CD4-positive, alpha-beta T cell treated with Interleukin-17A for 4 hours (primary cell): ENCODE data around the gene PREX1.

Source experiments
- DNase-seq: peaks from one replicate; pipeline ENCODE4 v3.0.0-alpha.2; 2020; ENCODE audit warnings: mixed read lengths

The PREX1 gene

DNA sequence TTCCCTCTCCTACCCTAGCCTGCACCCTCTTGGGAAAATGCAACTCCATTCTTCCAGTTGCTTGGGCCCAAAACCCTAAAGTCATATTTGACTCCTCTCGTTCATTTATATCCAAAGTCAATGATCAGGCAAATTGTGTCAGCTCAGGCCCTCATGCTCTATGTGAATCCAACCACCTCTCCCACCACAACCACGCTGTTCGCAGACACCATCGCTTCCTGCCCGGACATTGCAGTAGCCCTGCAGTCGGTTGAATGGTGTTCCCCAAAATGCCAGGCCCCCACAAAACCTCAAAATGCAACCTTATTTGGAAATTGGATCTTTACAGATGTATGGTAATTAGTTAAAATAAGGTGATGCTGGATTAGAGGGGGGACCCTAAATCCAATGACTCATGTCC lies 98.3 kb downstream of the PREX1 start:
- DNase-seq = no peak

DNA sequence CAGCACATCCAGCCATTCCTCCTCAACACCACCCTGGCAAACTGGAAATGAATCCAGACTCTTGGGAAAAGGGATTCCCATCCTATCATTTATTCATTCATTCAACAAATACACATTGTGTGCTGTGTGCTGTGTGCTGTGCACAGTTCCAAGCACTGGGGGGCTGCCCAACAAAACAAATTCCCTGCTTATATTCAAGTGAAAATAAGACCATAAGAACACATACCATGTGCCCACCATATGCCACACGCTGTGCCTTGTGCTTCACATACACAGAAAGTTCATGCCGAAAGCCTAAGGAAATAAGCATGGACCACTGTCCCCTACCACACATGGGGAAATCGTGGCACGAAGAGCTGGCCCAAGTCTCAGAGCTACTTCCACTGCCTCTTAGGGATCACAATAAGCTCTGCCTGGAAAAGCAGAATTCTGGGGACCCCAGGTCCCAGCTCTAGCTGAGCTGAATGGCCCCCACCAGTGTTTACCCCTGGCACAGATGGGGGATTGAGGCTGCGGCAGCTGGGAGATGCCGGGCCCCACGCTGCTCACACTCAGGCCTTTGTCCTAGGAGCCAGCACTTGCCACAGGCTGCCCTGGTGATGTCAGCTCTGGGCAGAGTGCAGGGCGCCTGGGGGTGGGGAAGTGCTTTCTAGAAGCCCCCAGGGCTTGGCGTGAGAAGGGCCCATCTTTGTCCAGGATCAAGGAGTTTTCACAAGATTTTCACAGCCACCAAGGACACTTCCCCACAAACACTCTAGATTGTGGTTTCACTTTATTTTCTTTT lies 99.6 kb downstream of the PREX1 start:
- DNase-seq = no peak

DNA sequence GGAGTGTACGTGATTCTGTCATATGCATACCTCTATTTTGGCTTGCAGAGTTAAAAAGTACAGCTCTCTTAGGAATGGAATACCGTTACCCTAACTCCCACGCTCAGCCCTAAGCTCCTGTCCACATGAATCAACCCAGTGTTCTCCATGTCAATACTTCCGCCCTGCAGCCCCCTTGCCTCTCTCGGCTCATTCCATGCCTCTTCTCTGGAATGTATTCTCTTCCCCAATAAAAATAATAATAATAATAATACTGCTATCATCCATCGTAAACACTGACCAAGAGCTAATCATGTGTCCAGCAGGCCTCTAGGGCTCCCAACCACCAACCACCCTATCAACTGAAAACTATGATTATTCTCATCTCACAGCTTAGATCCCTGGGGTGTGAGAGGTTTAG lies 100.6 kb downstream of the PREX1 start:
- DNase-seq = no peak

DNA sequence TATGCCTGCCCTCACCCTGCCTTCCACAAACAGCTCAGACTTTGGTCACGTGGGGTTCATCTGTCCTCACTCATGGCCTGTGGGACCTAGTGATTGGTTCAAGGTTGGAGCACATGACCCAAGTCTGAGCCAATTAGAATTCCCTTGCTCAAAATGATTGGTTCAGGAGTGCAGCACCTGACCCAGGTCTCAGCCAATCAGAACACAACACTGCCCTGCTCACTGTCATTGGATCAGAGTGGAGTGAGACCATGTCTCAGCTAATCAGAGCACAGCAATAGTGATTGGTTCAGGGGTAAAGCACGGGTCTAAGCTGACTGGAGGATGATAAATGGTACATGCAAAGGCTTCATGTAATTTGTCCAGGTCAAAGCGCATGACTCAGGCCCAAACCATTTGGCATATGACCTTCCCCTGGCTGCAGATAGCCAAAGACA lies 102.2 kb downstream of the PREX1 start:
- no peak for DNase-seq

DNA sequence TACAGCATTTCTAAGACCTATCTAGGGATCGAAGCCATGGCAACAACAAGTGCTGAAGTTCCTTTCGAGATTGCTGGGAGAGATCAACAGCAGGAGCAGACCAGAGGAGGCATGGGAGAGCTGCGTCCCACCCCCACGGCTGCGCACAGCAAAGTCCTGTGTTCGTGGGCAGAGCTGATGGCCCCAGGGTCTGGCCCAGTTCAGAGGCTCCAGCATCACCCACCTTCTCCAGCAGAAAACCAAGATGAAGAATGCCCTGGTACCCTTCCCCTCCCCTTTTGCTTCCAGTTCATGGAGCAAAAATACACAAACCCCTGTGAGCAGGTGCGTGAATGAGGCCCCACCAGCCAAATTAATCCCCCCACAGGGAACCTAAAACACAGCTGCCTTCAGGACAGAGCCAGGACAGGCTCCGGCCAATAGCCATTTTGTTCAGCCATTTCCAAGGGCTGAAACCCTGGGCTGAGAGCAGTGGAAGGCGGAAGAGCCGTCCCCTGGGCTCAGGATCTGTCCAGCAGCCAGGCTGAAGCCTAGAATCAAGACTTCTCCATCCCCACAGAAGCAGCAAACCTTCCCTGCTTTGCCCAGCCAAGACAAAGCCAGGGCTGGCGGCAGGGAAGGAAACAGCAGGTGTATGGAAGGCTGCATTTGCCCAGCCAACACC lies 102.8 kb downstream of the PREX1 start:
- no peak for DNase-seq

DNA sequence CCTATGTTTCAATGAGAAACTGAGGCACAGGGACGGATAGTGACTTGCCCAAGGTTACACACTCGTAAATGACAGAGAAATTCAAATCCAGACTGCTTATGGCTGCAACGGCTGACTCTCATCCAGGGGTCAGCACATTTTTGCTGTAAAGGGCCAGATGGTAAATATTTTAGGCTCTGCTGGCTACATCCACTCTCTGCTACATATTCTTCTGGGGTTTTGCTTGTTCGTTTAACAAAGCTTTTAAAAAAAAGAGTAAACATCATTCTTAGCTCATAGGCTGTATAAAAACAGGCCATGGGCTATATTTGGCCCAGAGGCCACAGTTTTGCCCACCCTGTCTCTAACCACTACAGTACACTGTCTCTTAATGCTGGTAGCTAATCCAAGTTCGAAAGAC lies 103.4 kb downstream of the PREX1 start:
- DNase-seq = no peak

DNA sequence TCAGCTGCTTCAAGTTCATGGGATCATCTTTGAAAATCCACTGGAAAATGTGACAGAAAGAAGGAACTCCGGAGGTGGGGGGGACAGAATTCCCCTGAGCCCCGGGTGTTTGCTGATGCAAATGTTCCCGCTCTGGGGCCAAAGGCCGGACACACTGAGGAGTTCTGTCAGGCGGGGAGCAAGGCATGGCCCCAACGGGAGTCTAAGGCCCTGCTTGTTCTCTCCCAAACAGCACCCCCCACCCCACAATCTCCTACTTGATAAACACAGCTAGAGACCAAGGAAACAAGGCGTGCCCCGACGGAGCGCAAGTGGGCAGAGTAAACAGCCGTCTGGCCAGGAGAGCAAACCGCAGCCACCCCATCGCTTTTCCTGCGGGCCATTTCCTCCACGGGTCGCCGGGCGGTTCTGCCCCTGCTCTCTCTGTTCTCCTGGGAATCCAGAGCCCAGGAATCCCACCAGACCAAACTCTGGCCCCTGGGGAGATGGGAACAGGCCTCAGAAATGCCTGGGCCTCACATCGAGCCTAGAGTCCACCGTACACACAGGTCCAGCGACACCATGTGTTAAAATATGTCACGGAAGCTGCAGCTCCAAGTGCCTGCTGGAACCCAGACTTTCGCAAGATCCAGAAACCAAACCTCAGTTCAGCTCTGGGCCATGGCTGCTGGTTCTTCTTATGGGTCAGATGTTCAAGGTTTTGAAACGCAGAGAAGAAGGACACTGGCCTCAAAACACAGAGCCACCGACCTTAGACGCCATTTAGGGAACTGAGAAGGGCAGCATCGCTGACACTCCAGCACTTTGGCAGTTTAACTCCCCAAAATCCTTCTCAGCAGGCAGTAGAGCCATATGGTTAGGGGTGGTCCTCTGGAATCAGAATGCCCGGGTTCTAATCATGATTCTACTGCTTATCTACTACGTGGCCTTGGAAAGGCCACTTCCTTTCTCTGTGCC lies 104.2 kb downstream of the PREX1 start:
- no peak for DNase-seq

DNA sequence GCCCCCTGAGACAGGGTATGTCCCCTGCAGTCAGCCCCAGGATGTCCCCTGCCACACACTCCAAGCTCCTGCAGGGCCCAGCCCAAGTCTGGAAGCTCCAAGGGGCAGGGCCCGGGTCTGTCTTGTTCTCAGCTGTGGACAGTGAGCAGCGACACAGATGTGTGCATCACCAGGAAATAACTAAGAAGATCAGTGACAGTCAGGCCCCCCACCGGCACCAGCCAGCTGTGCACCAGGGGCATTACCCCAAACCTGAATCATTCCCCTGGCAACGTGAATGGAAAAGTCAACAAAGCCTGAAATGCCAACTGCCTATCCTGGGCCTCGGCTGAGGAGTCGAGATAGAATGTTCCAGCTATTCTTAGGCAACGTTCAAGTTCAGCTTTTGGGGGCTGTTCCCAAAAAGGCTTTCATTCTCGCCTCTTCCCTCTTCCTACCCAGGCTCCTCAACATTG lies 105.0 kb downstream of the PREX1 start:
- no peak for DNase-seq

DNA sequence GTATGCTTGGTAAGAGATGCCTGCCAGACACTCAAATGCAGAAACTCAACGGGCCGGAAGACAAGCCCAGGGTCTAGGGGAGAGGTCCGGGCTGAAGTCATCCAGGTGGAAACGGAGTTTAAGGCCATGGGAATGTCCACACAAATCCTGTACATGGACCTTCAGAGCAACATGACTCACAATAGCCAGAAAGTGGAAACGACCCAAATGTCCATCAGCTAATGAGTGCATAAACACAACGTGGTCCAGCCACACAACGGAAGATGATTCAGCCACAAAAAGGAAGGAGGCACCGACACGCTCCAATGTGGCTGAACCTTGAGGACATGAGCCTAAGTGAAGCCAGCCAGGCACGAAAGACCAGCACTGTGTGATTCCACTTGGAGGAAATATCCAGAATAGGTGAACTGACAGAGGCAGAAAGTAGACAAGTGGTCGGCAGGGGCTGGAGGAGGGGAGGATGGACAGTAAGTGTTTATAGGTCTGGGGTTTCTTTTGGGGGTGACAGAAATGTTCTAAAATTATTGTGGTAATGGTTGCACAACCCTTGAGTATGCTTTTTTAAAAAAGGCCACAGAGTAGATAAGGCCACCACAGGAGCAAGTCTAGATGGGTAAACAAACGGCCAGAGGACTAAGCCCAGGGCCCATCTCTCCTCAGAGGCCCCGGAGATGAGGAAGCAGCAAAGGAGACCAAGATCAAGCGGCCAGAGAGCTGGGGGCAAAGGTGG lies 105.6 kb downstream of the PREX1 start:
- no peak for DNase-seq

DNA sequence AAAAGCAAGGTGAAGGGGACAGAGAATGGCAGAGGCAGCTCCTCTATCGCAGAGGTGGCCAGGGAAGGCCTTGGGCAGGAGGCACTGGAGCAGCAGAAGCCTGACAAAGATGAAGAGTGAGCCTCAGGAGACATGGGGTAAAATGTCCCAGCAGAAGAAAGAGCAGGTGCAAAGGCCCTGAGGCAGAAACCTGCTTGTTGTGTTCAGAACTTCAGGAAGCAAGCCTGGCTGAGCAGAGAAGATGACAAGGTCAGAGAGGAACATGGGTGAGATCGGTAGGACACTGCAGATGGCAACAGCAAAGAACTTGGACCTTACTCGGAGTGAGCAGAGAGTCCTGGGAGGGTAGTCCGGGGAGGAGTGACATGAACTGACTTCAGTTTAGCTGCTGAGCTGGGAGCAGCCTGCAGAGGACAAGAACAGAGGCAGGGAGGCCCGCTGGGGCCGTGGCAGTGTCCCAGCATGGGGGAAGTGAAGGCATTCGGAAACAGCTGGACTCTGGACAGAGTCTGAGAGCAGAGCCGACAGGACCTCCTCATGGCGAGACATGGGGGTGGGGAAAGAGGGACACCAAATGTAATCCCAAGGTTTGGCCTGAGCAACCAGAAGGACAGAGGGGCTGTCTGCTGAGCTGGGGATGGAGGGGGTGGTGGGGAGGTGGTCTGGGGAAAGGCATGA lies 106.3 kb downstream of the PREX1 start:
- no peak for DNase-seq

DNA sequence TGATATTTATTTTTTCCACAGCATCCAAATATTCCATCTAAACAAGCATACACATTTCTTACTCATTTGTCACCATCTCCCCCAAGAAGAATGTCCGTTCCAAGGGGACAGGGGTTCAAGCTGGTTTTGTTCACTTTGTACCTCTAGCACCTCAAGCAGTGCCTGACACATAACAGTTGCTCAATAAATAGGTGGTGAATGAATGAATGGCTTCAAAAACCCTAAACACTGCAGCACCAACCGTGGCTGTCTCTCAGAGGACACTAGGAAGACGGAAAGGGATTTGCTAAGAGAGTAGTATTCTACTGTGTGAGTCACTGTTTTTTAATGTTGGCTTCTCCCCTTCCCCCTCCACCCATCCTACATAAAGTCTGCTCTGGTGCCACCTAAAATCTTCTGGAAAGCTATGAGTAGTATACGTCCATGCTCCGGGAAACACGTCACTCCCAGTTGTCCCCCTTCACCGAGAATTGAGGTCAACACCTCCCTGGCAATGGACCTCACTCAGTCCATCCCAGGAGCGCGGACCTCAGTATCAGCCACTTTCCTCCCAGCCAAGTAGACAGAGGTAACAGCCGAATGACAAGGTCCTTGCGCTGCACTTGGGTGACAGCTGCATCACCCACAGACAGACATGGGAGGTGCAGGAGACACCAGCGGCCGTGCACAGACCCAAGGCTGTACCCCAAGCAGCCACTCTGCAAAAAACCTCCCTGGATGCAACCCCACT lies 107.4 kb downstream of the PREX1 start:
- DNase-seq = no peak

DNA sequence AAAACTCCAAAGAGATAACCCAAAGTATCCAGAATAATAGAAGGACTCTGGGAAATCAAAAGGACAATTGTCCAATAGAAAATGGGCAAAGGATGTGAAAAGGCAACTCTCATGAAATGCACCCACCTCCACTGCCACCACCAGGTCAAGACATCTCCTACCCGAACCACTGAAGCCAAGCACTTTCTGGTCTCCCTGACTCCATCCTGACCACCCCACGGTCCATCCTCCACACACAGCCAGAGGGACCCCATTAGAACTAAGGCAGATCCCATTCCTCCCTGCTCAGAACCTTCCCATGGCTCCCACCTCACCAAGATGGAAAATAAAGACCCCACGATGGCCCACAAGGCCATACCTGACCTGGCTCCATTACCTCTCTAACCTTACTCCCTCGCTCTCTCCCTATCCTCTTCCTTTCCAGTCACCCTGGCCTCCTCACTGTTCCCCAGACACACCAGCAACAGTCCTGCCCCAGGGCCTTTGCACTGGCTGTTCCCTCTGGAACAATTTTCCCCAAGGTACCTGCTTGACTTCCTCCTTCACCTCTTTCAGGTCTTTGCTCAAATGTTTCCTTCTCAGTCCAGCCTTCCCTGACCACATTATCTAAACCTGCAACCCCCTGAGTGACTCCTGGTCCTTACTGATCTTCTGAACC lies 108.1 kb downstream of the PREX1 start:
- no peak for DNase-seq

DNA sequence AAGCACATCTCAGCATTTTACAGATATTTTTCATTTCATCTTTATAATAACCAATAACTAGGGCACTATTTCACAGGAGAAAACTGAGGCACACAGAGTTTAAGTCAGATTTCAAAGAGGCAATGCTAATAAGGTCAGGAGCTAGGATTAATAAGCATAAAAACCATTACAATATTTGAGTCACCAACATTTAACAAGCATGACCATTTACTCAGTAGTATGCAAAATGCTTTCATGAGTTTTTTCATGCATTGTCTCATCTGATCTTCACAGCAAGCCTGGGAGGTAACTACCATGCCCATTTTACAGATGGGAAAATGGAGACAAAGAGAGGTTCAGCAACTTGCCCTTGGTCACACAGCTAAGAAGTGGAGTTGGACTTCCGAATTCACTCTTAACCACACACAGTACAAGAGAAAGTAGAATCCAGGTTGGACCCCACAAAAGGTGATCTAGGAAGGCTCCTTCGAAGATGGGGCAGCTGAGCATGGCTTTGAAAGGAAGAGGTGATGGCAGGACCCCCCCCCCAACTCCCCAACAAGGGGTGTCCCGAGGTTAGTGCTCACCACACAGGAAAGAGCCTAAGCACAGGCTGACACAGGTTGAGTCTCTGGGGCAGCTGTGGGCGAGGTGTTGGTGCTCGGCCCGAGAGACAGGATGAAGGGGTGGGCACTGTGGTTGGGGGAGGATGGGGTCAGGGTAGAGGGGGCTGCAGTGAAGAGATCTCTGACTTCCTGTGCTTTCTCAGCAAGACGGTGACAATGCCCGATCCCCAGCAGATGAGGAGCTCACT lies 108.8 kb downstream of the PREX1 start:
- peak; percentile 50 for DNase-seq

DNA sequence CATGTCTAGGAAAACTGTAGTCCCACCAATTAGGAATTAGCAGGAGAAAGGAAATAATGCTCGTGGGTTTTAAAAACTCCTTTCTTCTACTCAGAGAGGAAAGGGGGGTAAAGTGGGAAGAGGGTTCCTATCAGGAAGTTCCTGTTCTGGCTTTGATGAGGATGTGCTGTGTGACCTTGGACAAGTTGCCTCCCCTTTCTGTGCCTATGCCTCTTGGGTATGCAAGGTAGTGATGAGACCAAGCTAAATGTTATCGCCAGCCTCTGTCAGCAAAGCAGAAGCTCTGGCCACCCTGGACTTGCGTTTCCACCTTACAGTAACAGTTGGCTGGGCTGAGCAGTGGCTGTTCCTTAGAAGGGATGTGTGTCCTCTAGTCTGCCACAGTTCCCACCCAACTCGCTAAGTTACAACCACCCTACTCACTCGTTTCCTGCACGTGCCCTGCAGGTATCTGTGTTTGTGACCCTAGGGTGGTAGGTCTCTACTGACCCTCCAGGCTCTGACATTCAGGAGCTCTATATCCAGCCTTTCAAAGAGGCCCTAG lies 110.0 kb downstream of the PREX1 start:
- no peak for DNase-seq

DNA sequence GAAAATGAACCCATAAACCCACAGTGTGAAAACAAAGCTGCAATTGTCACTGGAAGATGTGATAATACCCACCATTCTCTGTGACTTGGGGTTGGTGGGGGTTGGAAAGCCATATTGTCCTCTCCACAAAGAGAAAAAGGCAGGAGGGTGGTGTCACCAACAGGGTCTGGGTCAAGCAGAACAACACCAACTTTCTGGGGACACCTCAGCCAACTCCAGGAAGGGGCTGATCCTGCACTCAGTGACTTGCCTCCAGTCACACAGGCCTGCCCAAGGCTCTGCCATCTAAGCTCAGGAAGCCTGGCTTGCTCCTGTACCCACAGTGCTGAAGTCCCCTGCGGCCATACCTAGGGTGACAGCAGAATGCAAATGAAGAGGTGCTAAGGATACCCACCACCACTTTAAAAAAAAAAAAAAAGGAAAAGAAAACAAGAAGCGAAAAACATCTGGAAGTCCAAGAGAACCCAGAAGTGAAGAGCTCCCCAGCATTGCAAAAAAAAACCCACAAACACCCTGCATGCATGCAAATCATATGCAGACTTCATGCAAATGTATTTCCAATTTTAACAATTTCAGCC lies 110.6 kb downstream of the PREX1 start:
- DNase-seq = no peak

DNA sequence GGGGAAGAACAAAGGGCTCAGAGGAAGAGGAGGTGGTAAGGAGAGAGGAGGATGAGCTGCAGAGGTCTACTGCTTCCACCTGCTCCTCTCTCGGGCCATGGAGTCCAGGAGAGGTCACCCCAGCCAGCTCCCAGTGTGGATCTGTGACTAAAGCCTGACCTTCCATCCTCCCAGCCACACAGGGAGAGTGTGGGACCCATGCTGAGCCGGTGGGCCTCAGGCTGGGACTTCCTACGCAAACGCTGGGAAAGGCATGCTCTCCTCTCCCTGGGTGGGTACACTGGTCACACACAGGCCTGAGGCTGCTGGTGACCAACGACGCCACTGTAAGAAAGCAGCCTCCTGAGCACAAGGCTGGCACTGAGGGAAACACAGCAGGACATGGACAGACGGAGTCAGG lies 111.3 kb downstream of the PREX1 start:
- no peak for DNase-seq

DNA sequence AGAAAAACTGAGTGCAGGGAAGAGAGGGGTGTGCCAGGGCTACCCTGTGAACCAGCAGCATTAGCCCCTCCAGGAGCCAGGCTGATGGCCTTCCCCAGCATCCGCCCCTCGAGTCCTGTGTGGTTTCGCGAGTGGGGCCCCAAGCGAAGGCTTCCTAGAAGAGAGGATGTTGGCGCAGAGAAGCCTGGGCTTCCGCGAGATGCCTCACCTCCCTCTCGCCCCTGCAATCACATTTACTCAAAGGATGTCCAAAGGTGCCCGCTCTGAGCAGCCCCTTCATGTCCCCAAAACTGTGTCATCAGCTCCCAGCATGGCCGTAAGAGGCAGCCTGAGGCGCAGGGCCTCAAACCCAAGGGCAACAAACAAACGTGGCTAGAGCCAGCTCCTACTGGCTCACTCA lies 111.7 kb downstream of the PREX1 start:
- peak; percentile 63 for DNase-seq

DNA sequence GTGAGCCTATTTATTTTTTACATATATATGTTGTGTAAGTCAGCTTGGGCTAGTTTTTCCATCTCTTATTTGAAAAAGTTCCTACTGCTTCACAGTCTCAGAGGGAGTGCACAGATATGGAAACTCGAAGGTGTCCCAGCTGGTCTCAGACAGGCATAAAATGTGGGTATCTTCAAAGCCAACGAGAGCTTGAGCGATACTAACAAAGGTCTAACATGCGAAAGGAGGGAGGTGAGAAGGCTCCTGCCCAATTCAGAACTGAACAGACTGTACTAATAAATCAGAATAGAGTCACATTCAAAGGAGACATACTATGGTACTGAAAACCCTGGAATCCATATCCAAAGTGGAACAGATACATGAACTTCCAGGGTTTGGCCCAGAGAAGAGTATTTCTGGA lies 113.0 kb downstream of the PREX1 start:
- DNase-seq = no peak
